Astrocyte (in vitro differentiated cells and primary cell): Measurements from ENCODE around the gene NFIA. TPM values are rescaled to one million over a fixed set of nuclear protein-coding genes. Genes with fewer than 3 reads are reported as not detected.

ENCODE experiments used
- DNase-seq: peaks from one replicate; pipeline ENCODE4 v3.0.0-alpha.2; 2010; ENCODE audit warnings: low read depth
- FAIRE-seq: peaks from 2 replicates; lab custom pipeline; 2011; peaks lifted over from hg19 to GRCh38; lab: Jason Lieb, UNC
- H2AFZ ChIP-seq: 2 replicates; pipeline ENCODE4 v1.6.0; 2012; ENCODE audit warnings: low read depth, low read length, inconsistent platforms
- H3K27ac ChIP-seq: 2 replicates; pipeline ENCODE4 v1.5.1; 2011; ENCODE audit warnings: low read depth, low read length, inconsistent platforms
- H3K27me3 ChIP-seq: 2 replicates; pipeline ENCODE4 v1.6.0; 2011; ENCODE audit warnings: low read length, inconsistent platforms; ENCODE audit not compliant: insufficient read depth
- H3K36me3 ChIP-seq: 2 replicates; pipeline ENCODE4 v1.5.1; 2011; ENCODE audit warnings: low read length, inconsistent platforms; ENCODE audit not compliant: insufficient read depth
- H3K4me1 ChIP-seq: 2 replicates; pipeline ENCODE4 v1.5.1; 2011; ENCODE audit warnings: low read length, inconsistent platforms; ENCODE audit not compliant: insufficient read depth
- H3K4me2 ChIP-seq: 2 replicates; pipeline ENCODE4 v1.6.0; 2012; ENCODE audit warnings: low read length, inconsistent platforms
- H3K4me3 ChIP-seq: 2 replicates; pipeline ENCODE4 v1.5.1; 2011; ENCODE audit warnings: low read depth, mild to moderate bottlenecking, low read length, inconsistent platforms; ENCODE audit not compliant: insufficient read depth
- H3K79me2 ChIP-seq: 2 replicates; pipeline ENCODE4 v1.6.0; 2012; ENCODE audit warnings: mild to moderate bottlenecking, low read length, inconsistent platforms; ENCODE audit not compliant: insufficient read depth
- H3K9ac ChIP-seq: 2 replicates; pipeline ENCODE4 v1.6.0; 2012; ENCODE audit warnings: mild to moderate bottlenecking, low read length, inconsistent platforms
- H3K9me3 ChIP-seq: 2 replicates; pipeline ENCODE4 v1.5.1; 2012; ENCODE audit warnings: low read depth, mild to moderate bottlenecking, low read length, inconsistent platforms; ENCODE audit not compliant: insufficient read depth
- H4K20me1 ChIP-seq: 2 replicates; pipeline ENCODE4 v1.6.0; 2012; ENCODE audit warnings: low read length, inconsistent platforms; ENCODE audit not compliant: insufficient read depth
- H3K27ac Mint-ChIP-seq: one replicate; pipeline ENCODE4 v1.8.0; 2021; ENCODE audit warnings: mild to moderate bottlenecking, mixed read lengths; ENCODE audit not compliant: unreplicated experiment
- H3K27me3 Mint-ChIP-seq: one replicate; pipeline ENCODE4 v1.8.0; 2021; ENCODE audit warnings: low read depth, mixed read lengths; ENCODE audit not compliant: unreplicated experiment
- H3K36me3 Mint-ChIP-seq: one replicate; pipeline ENCODE4 v1.8.0; 2021; ENCODE audit warnings: low read depth, mixed read lengths; ENCODE audit not compliant: unreplicated experiment
- H3K4me1 Mint-ChIP-seq: one replicate; pipeline ENCODE4 v1.8.0; 2021; ENCODE audit warnings: low read depth, mixed read lengths; ENCODE audit not compliant: unreplicated experiment
- H3K4me3 Mint-ChIP-seq: one replicate; pipeline ENCODE4 v1.8.0; 2021; ENCODE audit warnings: mild to moderate bottlenecking, moderate library complexity, mixed read lengths; ENCODE audit not compliant: unreplicated experiment
- H3K9me3 Mint-ChIP-seq: one replicate; pipeline ENCODE4 v1.8.0; 2021; ENCODE audit warnings: mild to moderate bottlenecking, mixed read lengths; ENCODE audit not compliant: unreplicated experiment
- EZH2 ChIP-seq: IDR thresholded peaks from 2 replicates; pipeline ENCODE4 v1.6.1; 2012; ENCODE audit warnings: mild to moderate bottlenecking, low read length, inconsistent platforms; ENCODE audit not compliant: insufficient read depth
- total RNA-seq: library from RNA; stranded (reverse); gene quantifications from 2 replicates; pipeline ENCODE4 v1.2.1, GENCODE V29; 2021
- TF ChIP-seq, protein P1 (sequence below): IDR thresholded peaks from 2 replicates; pipeline ENCODE4 v1.5.1; 2011; ENCODE audit warnings: low read depth, mild to moderate bottlenecking, inconsistent platforms, low read length, moderate library complexity; ENCODE audit not compliant: insufficient read depth

NFIA gene
- total RNA-seq, 1 donor from 2014 or later, result 4.6 TPM

DNA sequence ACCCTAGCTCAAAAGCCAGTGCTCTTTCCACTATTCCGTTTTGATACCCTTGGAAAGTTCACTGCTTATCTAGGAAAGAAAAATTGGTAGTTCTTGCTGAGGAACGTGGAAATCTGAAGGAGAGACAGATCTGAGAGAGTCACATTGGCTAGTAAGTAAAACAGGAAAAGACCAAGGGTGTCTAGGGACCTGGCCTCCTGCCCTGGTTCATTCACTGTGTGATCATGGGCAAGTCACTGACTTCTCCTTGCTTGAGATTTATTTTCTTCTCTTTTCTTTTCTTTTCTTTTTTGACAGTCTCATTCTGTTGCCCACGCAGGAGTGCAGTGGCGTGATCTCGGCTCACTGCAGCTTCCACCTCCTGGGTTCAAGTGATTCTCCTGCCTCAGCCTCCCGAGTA, 90.8 kb downstream of the NFIA start:
- H2AFZ ChIP-seq, result no peak overlapping the region
- H3K36me3 Mint-ChIP-seq, result no peaks in the 10 kb centered on the region
- H3K27ac ChIP-seq, result no peak overlapping the region
- no peaks in the 10 kb centered on the region for H3K27me3 ChIP-seq
- H3K9me3 ChIP-seq, result no peaks in the 10 kb centered on the region
- no peak overlapping the region for H3K9ac ChIP-seq
- H3K27me3 Mint-ChIP-seq, result peaks cover 35% of the 10 kb centered on the region
- no peaks in the 10 kb centered on the region for H3K79me2 ChIP-seq
- no peak overlapping the region for H3K4me2 ChIP-seq
- no peaks in the 10 kb centered on the region for H3K36me3 ChIP-seq
- peaks cover 12% of the 10 kb centered on the region for H3K4me1 Mint-ChIP-seq
- H3K9me3 Mint-ChIP-seq, result no peaks in the 10 kb centered on the region
- H3K4me3 Mint-ChIP-seq, result no peak overlapping the region
- TF ChIP-seq, protein P1, sequence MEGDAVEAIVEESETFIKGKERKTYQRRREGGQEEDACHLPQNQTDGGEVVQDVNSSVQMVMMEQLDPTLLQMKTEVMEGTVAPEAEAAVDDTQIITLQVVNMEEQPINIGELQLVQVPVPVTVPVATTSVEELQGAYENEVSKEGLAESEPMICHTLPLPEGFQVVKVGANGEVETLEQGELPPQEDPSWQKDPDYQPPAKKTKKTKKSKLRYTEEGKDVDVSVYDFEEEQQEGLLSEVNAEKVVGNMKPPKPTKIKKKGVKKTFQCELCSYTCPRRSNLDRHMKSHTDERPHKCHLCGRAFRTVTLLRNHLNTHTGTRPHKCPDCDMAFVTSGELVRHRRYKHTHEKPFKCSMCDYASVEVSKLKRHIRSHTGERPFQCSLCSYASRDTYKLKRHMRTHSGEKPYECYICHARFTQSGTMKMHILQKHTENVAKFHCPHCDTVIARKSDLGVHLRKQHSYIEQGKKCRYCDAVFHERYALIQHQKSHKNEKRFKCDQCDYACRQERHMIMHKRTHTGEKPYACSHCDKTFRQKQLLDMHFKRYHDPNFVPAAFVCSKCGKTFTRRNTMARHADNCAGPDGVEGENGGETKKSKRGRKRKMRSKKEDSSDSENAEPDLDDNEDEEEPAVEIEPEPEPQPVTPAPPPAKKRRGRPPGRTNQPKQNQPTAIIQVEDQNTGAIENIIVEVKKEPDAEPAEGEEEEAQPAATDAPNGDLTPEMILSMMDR, result no peak
- no peak overlapping the region for H3K4me3 ChIP-seq
- no peak for DNase-seq
- H3K27ac Mint-ChIP-seq, result no peak overlapping the region
- FAIRE-seq, result no peak
- no peaks in the 10 kb centered on the region for H4K20me1 ChIP-seq
- H3K4me1 ChIP-seq, result peaks cover 4% of the 10 kb centered on the region

DNA sequence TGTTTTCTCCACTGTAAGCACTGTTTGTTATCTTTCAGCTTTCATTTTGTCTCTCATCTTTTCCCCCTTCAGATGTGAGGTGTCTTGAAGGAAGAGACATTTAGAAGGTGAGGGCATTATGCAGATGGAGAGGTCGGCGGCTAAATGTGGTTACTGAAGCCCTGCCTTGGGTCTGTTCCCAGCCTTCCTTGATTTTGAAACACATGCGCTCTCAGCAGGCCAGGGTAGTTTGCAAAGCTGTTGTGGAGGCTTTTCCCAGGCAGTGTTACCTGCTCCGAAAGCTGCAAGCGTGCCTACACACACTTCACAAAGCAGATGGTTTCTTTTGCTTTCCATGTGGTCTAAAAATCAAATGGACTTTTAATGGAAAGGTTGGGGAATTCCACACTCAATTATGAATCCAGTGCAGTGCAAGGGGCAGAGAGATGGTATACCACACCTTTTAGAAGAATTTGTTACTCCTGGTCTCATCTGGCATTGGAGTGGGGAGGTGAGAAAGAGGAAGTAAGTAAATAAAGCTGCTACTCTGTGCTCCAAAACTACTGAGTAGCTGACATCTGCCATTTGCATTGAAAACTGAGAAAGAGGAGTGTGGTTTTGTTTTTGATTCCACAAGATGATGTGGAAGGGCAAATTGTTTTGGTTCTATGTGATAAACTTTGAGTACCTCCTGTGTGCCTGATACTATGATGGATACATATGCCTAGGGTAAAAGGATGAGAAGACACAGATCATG, 91.9 kb downstream of the NFIA start:
- H3K4me1 Mint-ChIP-seq, result peaks cover 12% of the 10 kb centered on the region
- no peak overlapping the region for H3K27ac ChIP-seq
- FAIRE-seq, result no peak

GRCh38 chr1:61175976-61176375, 93.6 kb downstream of the NFIA start:
- Mint-ChIP-seq H3K27ac (no peak overlapping the region), H3K4me3 (no peak overlapping the region), H3K9me3 (no peaks in the 10 kb centered on the region), H3K36me3 (peaks cover 2% of the 10 kb centered on the region), H3K4me1 (peaks cover under 1% of the 10 kb centered on the region), H3K27me3 (peaks cover 49% of the 10 kb centered on the region)
- H3K9me3 ChIP-seq, result no peaks in the 10 kb centered on the region
- no peaks in the 10 kb centered on the region for H3K27me3 ChIP-seq
- H2AFZ ChIP-seq, result no peak overlapping the region
- H3K4me2 ChIP-seq, result no peak overlapping the region
- H3K4me1 ChIP-seq, result peaks cover under 1% of the 10 kb centered on the region
- H3K27ac ChIP-seq, result no peak overlapping the region
- TF ChIP-seq EZH2, result no peak
- TF ChIP-seq, protein P1, result no peak
- no peak overlapping the region for H3K9ac ChIP-seq
- H4K20me1 ChIP-seq, result no peaks in the 10 kb centered on the region
- no peaks in the 10 kb centered on the region for H3K36me3 ChIP-seq
- no peak for FAIRE-seq
- no peak for DNase-seq
- H3K79me2 ChIP-seq, result no peaks in the 10 kb centered on the region
- H3K4me3 ChIP-seq, result no peak overlapping the region

More for the DNA sequence above, 91.9 kb downstream of the NFIA start:
- H3K9me3 Mint-ChIP-seq, result no peaks in the 10 kb centered on the region
- Histone ChIP-seq H4K20me1 (no peaks in the 10 kb centered on the region), H3K27me3 (no peaks in the 10 kb centered on the region), H3K4me1 (peaks cover 4% of the 10 kb centered on the region), H2AFZ (no peak overlapping the region), H3K9me3 (no peaks in the 10 kb centered on the region), H3K79me2 (no peaks in the 10 kb centered on the region), H3K4me2 (no peak overlapping the region), H3K36me3 (no peaks in the 10 kb centered on the region), H3K9ac (no peak overlapping the region), H3K4me3 (no peak overlapping the region)
- H3K27me3 Mint-ChIP-seq, result peaks cover 45% of the 10 kb centered on the region
- no peak for DNase-seq
- peaks cover 2% of the 10 kb centered on the region for H3K36me3 Mint-ChIP-seq
- no peak overlapping the region for H3K4me3 Mint-ChIP-seq
- no peak overlapping the region for H3K27ac Mint-ChIP-seq
- TF ChIP-seq, protein P1, result no peak
- no peak for TF ChIP-seq EZH2
